Psoas muscle (tissue), 8 donors: ENCODE data around the gene EXOC2. TPM values are rescaled to one million over a fixed set of nuclear protein-coding genes. Genes with fewer than 3 reads are reported as not detected.

Experiments
- ATAC-seq, 4 donors: fragments of 200-7000 bp; cut with Tn5 transposase; one replicate each; pipeline ENCODE4 v1.9.1; 2020; ENCODE audit warnings: moderate library complexity in 3 of 4, mild to moderate bottlenecking in 2 of 4
- DNase-seq, 2 donors: peaks; one replicate each; pipeline ENCODE4 v3.0.0-alpha.2; 2020
- H3K27ac ChIP-seq: fragments of 200-600 bp; one replicate; pipeline ENCODE4 v1.8.0; 2022
- H3K27me3 ChIP-seq, 3 donors: fragments of 200-600 bp in 1 of 3; one replicate each; pipeline versions ENCODE4 v1.6.1 to v1.8.0; 2013 to 2022; ENCODE audit warnings: low read length in 2 of 3, mild to moderate bottlenecking in 2 of 3, moderate library complexity in 1 of 3; ENCODE audit not compliant: insufficient read depth in 3 of 3
- H3K36me3 ChIP-seq, 2 donors: fragments of 200-600 bp in 1 of 2; one replicate each; pipeline versions ENCODE4 v1.6.1 to v1.8.0; 2013 to 2022; ENCODE audit warnings: low read depth in 1 of 2, mild to moderate bottlenecking in 1 of 2, moderate library complexity in 1 of 2; ENCODE audit not compliant: insufficient read depth in 1 of 2
- H3K4me1 ChIP-seq: fragments of 200-600 bp; one replicate; pipeline ENCODE4 v1.8.0; 2022
- H3K4me3 ChIP-seq: fragments of 200-600 bp; one replicate; pipeline ENCODE4 v1.8.0; 2022; ENCODE audit warnings: mild to moderate bottlenecking
- H3K9me3 ChIP-seq: fragments of 200-600 bp; one replicate; pipeline ENCODE4 v1.8.0; 2022
- CTCF ChIP-seq: fragments of 200-600 bp; IDR thresholded peaks from one replicate; pipeline ENCODE4 v1.8.0; 2022; ENCODE audit warnings: antibody characterized with exemption
- whole genome bisulfite sequencing, 3 donors: extraction: QIAGEN DNeasy Blood & Tissue Kit; methylation state at CpG; one replicate each; pipeline versions ENCODE4 v1.1.6 to v1.1.7; 2013; 5-methylcytosine and 5-hydroxymethylcytosine counted together
- intact Hi-C, 2 donors: fragments of 100-400 bp; cut with DNase I; formaldehyde crosslinking; loops; one replicate each; pipeline versions ENCODE4 v1.11.0 to v1.14.2; 2022
- polyA plus RNA-seq, 3 donors: library from polyadenylated mRNA; stranded (reverse); fragments of 200-250 nt; gene quantifications; one replicate each; pipeline ENCODE4 v1.2.3, GENCODE V29; 2013
- total RNA-seq, 4 donors: library from RNA; stranded (reverse); fragmentation: NEBNext Ultra II Directional in 2 of 4; extraction: Animal tissue kit (Norgen Biotek cat#: 25700) in 2 of 4; gene quantifications; one replicate each; pipeline versions ENCODE4 v1.2.1 to v1.2.4, GENCODE V29; 2021 to 2023
- donor health status: healthy with polysubstance abuse.
- donor health status: DM: no; HTN: no; CAD: no; lungs with moderate emphysema.
- donor health status: Bipolar disorder and iron deficiency.
- donor health status: healthy.
- donor health status: DM: yes; HTN: yes; CAD: no.
- donor health status: DM: no; HTN: no; CAD: no.
- donor health status: DM: no; HTN: no; CAD: no.
- donor health status: DM: yes; HTN: yes; CAD: no.

The EXOC2 gene
- total and polyA plus RNA-seq, 7 donors: 5.7 to 15.9 (median 8.0) TPM

GRCh38 chr6:723540-723939 is 30.6 kb upstream of the EXOC2 start:
- ATAC-seq (no peak), DNase-seq (no peak)
- H3K4me1 ChIP-seq: no peaks in the 10 kb centered on the region
- H3K9me3 ChIP-seq: no peaks in the 10 kb centered on the region
- no peaks in the 10 kb centered on the region for H3K36me3 ChIP-seq
- peaks cover 0 to 7% (median 0%) of the 10 kb centered on the region in 3 donors for H3K27me3 ChIP-seq
- H3K27ac ChIP-seq: no peak overlapping the region
- WGBS, 3 donors: 88 to 91% (median 89%) methylated on average over 3 of the region's 3 CpGs
- intact Hi-C loops: loop anchor here (5.0 to 10.0 kb wide), 3 partner anchors 126 to 711 kb away; partner anchors contain the start of gene FOXF2 (in 1 of the 2)
- H3K4me3 ChIP-seq: no peak overlapping the region
- TF ChIP-seq CTCF: no peak

GRCh38 chr6:722608-723007 is 29.7 kb upstream of the EXOC2 start:
- Histone ChIP-seq H3K4me1 (no peaks in the 10 kb centered on the region), H3K36me3 (no peaks in the 10 kb centered on the region), H3K9me3 (no peaks in the 10 kb centered on the region), H3K27me3 (peaks cover 0 to 2% (median 0%) of the 10 kb centered on the region in 3 donors), H3K27ac (no peak overlapping the region), H3K4me3 (no peak overlapping the region)
- 89 to 93% (median 92%) methylated on average over 4 of the region's 4 CpGs for WGBS, 3 donors
- DNase-seq: no peak
- intact Hi-C loops: loop anchor here (5.0 to 10.0 kb wide), 3 partner anchors 125 to 712 kb away; partner anchors contain the start of gene FOXF2 (in 1 of the 2)
- no peak for ATAC-seq
- no peak for TF ChIP-seq CTCF

- Histone ChIP-seq H3K4me3 (no peak overlapping the region), H3K9me3 (no peaks in the 10 kb centered on the region), H3K27me3 (no peaks in the 10 kb centered on the region), H3K4me1 (no peaks in the 10 kb centered on the region), H3K36me3 (no peaks in the 10 kb centered on the region), H3K27ac (no peak overlapping the region)
- WGBS, 3 donors: 20 to 25% (median 25%) methylated on average over 11 of the region's 11 CpGs
- intact Hi-C loops: loop anchor here (5.0 to 10.0 kb wide), 3 partner anchors 125 to 713 kb away; partner anchors contain the start of gene FOXF2 (in 1 of the 2)
- TF ChIP-seq CTCF: peak; percentile 90
- DNase-seq (peak; percentile 65 to 81), ATAC-seq (peak in 3 of 4 donors; percentile 54 to 82 (median 55))
Observed at GRCh38 chr6:722077-722524, 29.2 kb upstream of the EXOC2 start.

GRCh38 chr6:718345-718744 is 25.4 kb upstream of the EXOC2 start:
- intact Hi-C loops: no loop called here
- no peak for ATAC-seq

More at GRCh38 chr6:718345-718744, 25.4 kb upstream of the EXOC2 start:
- Histone ChIP-seq H3K27me3 (peaks cover 0 to 4% (median 0%) of the 10 kb centered on the region in 3 donors), H3K36me3 (no peaks in the 10 kb centered on the region), H3K27ac (no peak overlapping the region), H3K4me3 (no peak overlapping the region), H3K9me3 (no peaks in the 10 kb centered on the region), H3K4me1 (no peaks in the 10 kb centered on the region)
- no peak for DNase-seq
- no peak for TF ChIP-seq CTCF
- 87 to 90% (median 88%) methylated on average over 7 of the region's 7 CpGs for WGBS, 3 donors
